Left lung (tissue), 10 donors: Measurements from ENCODE around the gene RASA3. TPM values are rescaled to one million over a fixed set of nuclear protein-coding genes. Genes with fewer than 3 reads are reported as not detected.
A peak's percentile ranks its signal among the peaks of the same experiment; 100 is the strongest.
"Not testable (repeated sequence)": the region's sequence is repeated elsewhere in the genome, so short reads cannot be mapped to it uniquely, and the experiment has no call there.

Source experiments
- ATAC-seq: fragments of 200-7000 bp; cut with Tn5 transposase; one replicate; pipeline ENCODE4 v1.9.1; 2020; ENCODE audit warnings: moderate library complexity
- DNase-seq, 4 donors: peaks; one replicate each; pipeline ENCODE4 v3.0.0-alpha.2; 2013 to 2020
- H3K27ac ChIP-seq, 2 donors: fragments of 200-600 bp; sonication (generic) in 1 of 2; one replicate each; pipeline versions ENCODE4 v1.5.0 to v1.8.0; 2020 to 2021
- H3K27me3 ChIP-seq, 2 donors: fragments of 200-600 bp; sonication (generic) in 1 of 2; one replicate each; pipeline versions ENCODE4 v1.5.0 to v1.8.0; 2020 to 2021
- H3K36me3 ChIP-seq, 2 donors: fragments of 200-600 bp; sonication (generic) in 1 of 2; one replicate each; pipeline versions ENCODE4 v1.5.0 to v1.8.0; 2020 to 2021
- H3K4me1 ChIP-seq, 2 donors: fragments of 200-600 bp; one replicate each; pipeline ENCODE4 v1.8.0; 2021
- H3K4me3 ChIP-seq, 2 donors: fragments of 200-600 bp; sonication (generic) in 1 of 2; one replicate each; pipeline versions ENCODE4 v1.5.0 to v1.8.0; 2020 to 2021; ENCODE audit warnings: mild to moderate bottlenecking in 1 of 2
- H3K9me3 ChIP-seq, 2 donors: fragments of 200-600 bp; sonication (generic) in 1 of 2; one replicate each; pipeline versions ENCODE4 v1.5.0 to v1.8.0; 2020 to 2021
- CTCF ChIP-seq, 2 donors: fragments of 200-600 bp; sonication (generic) in 1 of 2; IDR thresholded peaks; one replicate each; pipeline versions ENCODE4 v1.5.0 to v1.8.0; 2021; ENCODE audit warnings: antibody characterized with exemption in 2 of 2
- intact Hi-C, 2 donors: fragments of 100-400 bp; cut with DNase I; formaldehyde crosslinking; loops; one replicate each; pipeline versions ENCODE4 v1.11.2 to v1.14.2; 2022
- polyA plus RNA-seq, 6 donors: library from polyadenylated mRNA; unstranded; fragments of 120-200 nt; gene quantifications; one replicate each; pipeline ENCODE4 v1.2.1, GENCODE V29; 2013; ENCODE audit not compliant: insufficient read length in 6 of 6
- total RNA-seq, 2 donors: library from RNA; stranded (reverse); fragmentation: NEBNext Ultra II Directional; extraction: Animal tissue kit (Norgen Biotek cat#: 25700); gene quantifications; one replicate each; pipeline ENCODE4 v1.2.1, GENCODE V29; 2021
- donor health status: DM: no; HTN: yes; CAD: no.
- donor health status: DM: no; HTN: no; CAD: no.

Gene RASA3
- total and polyA plus RNA-seq, 8 donors, result 11.4 to 22.2 (median 12.7) TPM

GRCh38 chr13:114152285-114152645, 19.8 kb upstream of the RASA3 start:
- intact Hi-C loops, result no loop called here
- no peak for ATAC-seq

GRCh38 chr13:114151565-114152284, 19.3 kb upstream of the RASA3 start:
- no peaks in the 10 kb centered on the region for H3K9me3 ChIP-seq
- peaks cover 0 to 19% of the 10 kb centered on the region in 2 donors for H3K4me1 ChIP-seq
- no peaks in the 10 kb centered on the region for H3K27me3 ChIP-seq
- TF ChIP-seq CTCF (IDR thresholded peaks at IDR 0.05), result no peak
- intact Hi-C loops, result no loop called here
- ATAC-seq (peak; percentile 80), DNase-seq (peak in 2 of 4 donors; percentile 72 to 80)
- H3K36me3 ChIP-seq, result no peaks in the 10 kb centered on the region
- H3K27ac ChIP-seq, result no peak overlapping the region
- no peak overlapping the region for H3K4me3 ChIP-seq

More at GRCh38 chr13:114152285-114152645, 19.8 kb upstream of the RASA3 start:
- H3K36me3 ChIP-seq, result no peaks in the 10 kb centered on the region
- H3K4me3 ChIP-seq, result no peak overlapping the region
- no peak overlapping the region for H3K27ac ChIP-seq
- no peak for TF ChIP-seq CTCF (IDR thresholded peaks at IDR 0.05)
- no peak for DNase-seq
- no peaks in the 10 kb centered on the region for H3K9me3 ChIP-seq
- H3K27me3 ChIP-seq, result no peaks in the 10 kb centered on the region
- peaks cover 0 to 19% of the 10 kb centered on the region in 2 donors for H3K4me1 ChIP-seq

GRCh38 chr13:114151031-114151430, 18.6 kb upstream of the RASA3 start:
- H3K9me3 ChIP-seq, result no peaks in the 10 kb centered on the region
- peaks cover 0 to 16% of the 10 kb centered on the region in 2 donors for H3K4me1 ChIP-seq
- no peak for TF ChIP-seq CTCF (IDR thresholded peaks at IDR 0.05)
- ATAC-seq (no peak), DNase-seq (no peak)
- H3K4me3 ChIP-seq, result no peak overlapping the region
- no peaks in the 10 kb centered on the region for H3K36me3 ChIP-seq
- no peaks in the 10 kb centered on the region for H3K27me3 ChIP-seq
- H3K27ac ChIP-seq, result no peak overlapping the region
- intact Hi-C loops, result no loop called here

GRCh38 chr13:114149774-114150740, 17.6 kb upstream of the RASA3 start:
- H3K9me3 ChIP-seq, result no peaks in the 10 kb centered on the region
- TF ChIP-seq CTCF (IDR thresholded peaks at IDR 0.05), result no peak
- peaks cover 0 to 16% of the 10 kb centered on the region in 2 donors for H3K4me1 ChIP-seq
- ATAC-seq, result no peak
- no peaks in the 10 kb centered on the region for H3K36me3 ChIP-seq
- DNase-seq, result no peak
- no peaks in the 10 kb centered on the region for H3K27me3 ChIP-seq
- no peak overlapping the region for H3K27ac ChIP-seq
- no peak overlapping the region for H3K4me3 ChIP-seq
- intact Hi-C loops, result no loop called here

GRCh38 chr13:114148886-114149285, 16.5 kb upstream of the RASA3 start:
- H3K36me3 ChIP-seq, DNase-seq, ATAC-seq, H3K27me3 ChIP-seq, intact Hi-C loops, H3K9me3 ChIP-seq, H3K27ac ChIP-seq, H3K4me3 ChIP-seq: not testable (repeated sequence)
- H3K4me1 ChIP-seq, result peaks cover 0 to 18% of the 10 kb centered on the region in 2 donors
